Stimulated activated CD8-positive, alpha-beta memory T cell treated with anti-CD3 and anti-CD28 coated beads, Interleukin-4, amount 100 ng/mL, for 1 hour (primary cell): ENCODE measurements around the gene LGMN.
"Not testable (repeated sequence)": the region's sequence is repeated elsewhere in the genome, so short reads cannot be mapped to it uniquely, and the experiment has no call there.

Source experiments
- DNase-seq, 2 donors: peaks; one replicate each; pipeline ENCODE4 v3.0.0-alpha.2; 2020; ENCODE audit warnings: low read depth in 2 of 2, low spot score in 1 of 2

Gene LGMN

GRCh38 chr14:92763666-92764631 lies 15.5 kb upstream of the LGMN start:
- DNase-seq: not testable (repeated sequence)

GRCh38 chr14:92760524-92760805 lies 12.0 kb upstream of the LGMN start:
- DNase-seq: no peak

- no peak for DNase-seq
These were observed 11.5 kb upstream of the LGMN start for GRCh38 chr14:92759679-92760523.

GRCh38 chr14:92759300-92759678 lies 10.9 kb upstream of the LGMN start:
- no peak for DNase-seq

GRCh38 chr14:92756446-92756845 lies 8.0 kb upstream of the LGMN start:
- DNase-seq: no peak

GRCh38 chr14:92755495-92755894 lies 7.1 kb upstream of the LGMN start:
- DNase-seq: no peak

GRCh38 chr14:92754966-92755365 lies 6.5 kb upstream of the LGMN start:
- no peak for DNase-seq

GRCh38 chr14:92753250-92753649 lies 4.8 kb upstream of the LGMN start:
- no peak for DNase-seq

- no peak for DNase-seq
These were observed 3.4 kb upstream of the LGMN start for GRCh38 chr14:92751819-92752218.

- DNase-seq: no peak
These were observed 2.6 kb upstream of the LGMN start for GRCh38 chr14:92750994-92751400.

GRCh38 chr14:92750222-92750728 lies 1.8 kb upstream of the LGMN start:
- DNase-seq: not testable (repeated sequence)

- DNase-seq: no peak
These were observed 647 bp downstream of the LGMN start for GRCh38 chr14:92747701-92748258.

- DNase-seq: no peak
These were observed 4.2 kb downstream of the LGMN start for GRCh38 chr14:92744198-92744597.

- no peak for DNase-seq
These were observed 8.0 kb downstream of the LGMN start for GRCh38 chr14:92740440-92740839.

GRCh38 chr14:92737619-92738188 lies 10.7 kb downstream of the LGMN start:
- DNase-seq: no peak

- no peak for DNase-seq
These were observed 11.2 kb downstream of the LGMN start for GRCh38 chr14:92737206-92737605.

- DNase-seq: no peak
These were observed 13.1 kb downstream of the LGMN start for GRCh38 chr14:92735344-92735743.

GRCh38 chr14:92734618-92735017 lies 13.8 kb downstream of the LGMN start:
- DNase-seq: no peak

- no peak for DNase-seq
These were observed 15.4 kb downstream of the LGMN start for GRCh38 chr14:92733007-92733406.

- no peak for DNase-seq
These were observed 16.8 kb downstream of the LGMN start for GRCh38 chr14:92731622-92732115.
